K562 (cell line): Measurements from ENCODE around the gene TMCC2. TPM values are rescaled to one million over a fixed set of nuclear protein-coding genes. Genes with fewer than 3 reads are reported as not detected.

Experiments used
- CHCHD3 ChIP-seq: fragments of 250-450 bp; sonication (Bioruptor Pico); IDR thresholded peaks from 2 replicates; pipeline ENCODE4 v2.1.2; 2022; ENCODE audit warnings: mild to moderate bottlenecking
- ELK1 ChIP-seq: sonication (generic); formaldehyde crosslinking; IDR thresholded peaks from 2 replicates; pipeline ENCODE4 v1.8.1; 2022; ENCODE audit warnings: missing genetic modification reagents
- GTF2B ChIP-seq: IDR thresholded peaks from 2 replicates; pipeline ENCODE4 v1.6.1; 2011; ENCODE audit not compliant: insufficient read length; ENCODE audit errors: extremely low read depth
- HMG20A ChIP-seq: fragments of 450-650 bp; formaldehyde crosslinking; conservative IDR thresholded peaks from 2 replicates; pipeline ENCODE4 v1.4.0; 2020; ENCODE audit warnings: mild to moderate bottlenecking, mixed read lengths
- HNRNPK ChIP-seq: fragments of 200-400 bp; formaldehyde crosslinking; IDR thresholded peaks from one replicate; pipeline ENCODE4 v1.6.1; 2018; ENCODE audit warnings: mild to moderate bottlenecking, low read depth, low read length; ENCODE audit not compliant: poor library complexity, severe bottlenecking
- HNRNPUL1 ChIP-seq: fragments of 200-400 bp; formaldehyde crosslinking; IDR thresholded peaks from 2 replicates; pipeline ENCODE4 v1.6.1; 2017; ENCODE audit warnings: low read length
- L3MBTL2 ChIP-seq: fragments of 450-650 bp; IDR thresholded peaks from 2 replicates; pipeline ENCODE4 v1.6.1; 2016; ENCODE audit warnings: mild to moderate bottlenecking, moderate library complexity
- NCOA6 ChIP-seq: fragments of 450-650 bp; IDR thresholded peaks from 2 replicates; pipeline ENCODE4 v1.6.1; 2017; ENCODE audit warnings: mild to moderate bottlenecking
- NFE2L1 ChIP-seq: fragments of 450-650 bp; IDR thresholded peaks from 2 replicates; pipeline ENCODE4 v1.6.1; 2016; ENCODE audit warnings: missing genetic modification characterization, low read depth, mild to moderate bottlenecking, missing compliant biosample characterization, moderate library complexity, borderline replicate concordance
- NFIC ChIP-seq: fragments of 450-650 bp; IDR thresholded peaks from 2 replicates; pipeline ENCODE4 v1.6.1; 2017; ENCODE audit warnings: mild to moderate bottlenecking, inconsistent platforms
- PHTF2 ChIP-seq: fragments of 250-450 bp; sonication (Bioruptor Pico); IDR thresholded peaks from 2 replicates; pipeline ENCODE4 v1.5.0; 2021; ENCODE audit warnings: mild to moderate bottlenecking
- PREB ChIP-seq: sonication (generic); formaldehyde crosslinking; IDR thresholded peaks from 2 replicates; pipeline ENCODE4 v1.8.1; 2023; ENCODE audit warnings: mild to moderate bottlenecking, missing genetic modification reagents
- RHOXF2B ChIP-seq: fragments of 250-450 bp; sonication (Bioruptor Pico); conservative IDR thresholded peaks from 2 replicates; pipeline ENCODE4 v1.5.1; 2021
- RNF2 ChIP-seq: sonication (generic); IDR thresholded peaks from 2 replicates; pipeline ENCODE4 v1.6.1; 2016
- SMARCA4 ChIP-seq: fragments of 450-650 bp; IDR thresholded peaks from 2 replicates; pipeline ENCODE4 v1.6.1; 2016
- STAG1 ChIP-seq: sonication (generic); formaldehyde crosslinking; IDR thresholded peaks from 2 replicates; pipeline ENCODE4 v1.5.0; 2020; ENCODE audit warnings: missing genetic modification reagents, borderline replicate concordance
- STAT6 ChIP-seq: sonication (generic); formaldehyde crosslinking; IDR thresholded peaks from 2 replicates; pipeline ENCODE4 v1.8.1; 2023; ENCODE audit warnings: mild to moderate bottlenecking, missing genetic modification reagents
- ZBTB49 ChIP-seq: sonication (generic); formaldehyde crosslinking; IDR thresholded peaks from 2 replicates; pipeline ENCODE4 v1.8.0; 2022; ENCODE audit warnings: missing genetic modification reagents, mild to moderate bottlenecking, borderline replicate concordance
- ZNF143 ChIP-seq: sonication (generic); formaldehyde crosslinking; IDR thresholded peaks from 2 replicates; pipeline ENCODE4 v1.9.0; 2022; ENCODE audit warnings: mild to moderate bottlenecking, missing genetic modification reagents
- ZNF232 ChIP-seq: sonication (generic); formaldehyde crosslinking; IDR thresholded peaks from 2 replicates; pipeline ENCODE4 v1.8.0; 2022; ENCODE audit warnings: mild to moderate bottlenecking, missing genetic modification reagents
- ZNF274 ChIP-seq: IDR thresholded peaks from 2 replicates; pipeline ENCODE4 v1.6.1; 2011; ENCODE audit warnings: low read depth, mild to moderate bottlenecking, low read length, moderate library complexity, borderline replicate concordance
- ZNF41 ChIP-seq: fragments of 250-450 bp; sonication (Bioruptor Pico); conservative IDR thresholded peaks from 2 replicates; pipeline ENCODE4 v1.4.0; 2020; ENCODE audit warnings: mild to moderate bottlenecking
- ZNF785 ChIP-seq: fragments of 250-450 bp; sonication (Bioruptor Pico); IDR thresholded peaks from 2 replicates; pipeline ENCODE4 v1.4.0; 2020; ENCODE audit warnings: mild to moderate bottlenecking
- polyA plus RNA-seq, 8 experiments: library from polyadenylated mRNA; depleted of rRNA in 4 of 8; stranded (reverse) in 5 of 8; unstranded in 3 of 8; fragments of >200 nt; fragmentation: Nextera tagmentation in 2 of 8; fragmentation: Illumina TruSeq in 1 of 8; extraction: Ambion mirVana in 2 of 8; extraction: Trizol in 1 of 8; gene quantifications; 2 replicates each; pipeline versions ENCODE4 v1.2.1 to v1.2.3, GENCODE V29; 2011 to 2014; ENCODE audit warnings: inconsistent platforms in 1 of 8, missing spikeins in 1 of 8
- total RNA-seq, 7 experiments: library from RNA; depleted of rRNA in 6 of 7; stranded (reverse); fragments of >200 nt in 6 of 7; fragmentation: Illumina TruSeq in 2 of 7; extraction: Trizol in 2 of 7; gene quantifications; 2 replicates each; pipeline versions ENCODE4 v1.2.1 to v1.2.3, GENCODE V29; 2011 to 2021; ENCODE audit warnings: low replicate concordance in 1 of 7

Gene TMCC2
- total and polyA plus RNA-seq, 9 of the 15 experiments (the other 6 are each of a cell fraction or from before 2014, with no cell fraction given), result 0.06 to 1.8 (median 0.98) TPM

- TF ChIP-seq STAG1 (CRISPR knock-in tag), result no peak
- no peak for TF ChIP-seq STAT6 (CRISPR knock-in tag)
- no peak for TF ChIP-seq ELK1 (CRISPR knock-in tag)
- no peak for TF ChIP-seq NCOA6
- TF ChIP-seq SMARCA4, result peak; percentile 51; the same call in 1 of the 2 replicates
- no peak for TF ChIP-seq HMG20A (CRISPR knock-in tag)
- TF ChIP-seq NFIC, result peak; percentile 37
- TF ChIP-seq ZBTB49 (CRISPR knock-in tag), result no peak
- no peak for TF ChIP-seq ZNF143 (CRISPR knock-in tag)
- TF ChIP-seq RNF2, result peak; percentile 87; the same call in 1 of the 2 replicates
- no peak for TF ChIP-seq ZNF232 (CRISPR knock-in tag)
- TF ChIP-seq HNRNPK, result no peak
- no peak for TF ChIP-seq ZNF41 (CRISPR knock-in tag)
- TF ChIP-seq GTF2B, result no peak
- no peak for TF ChIP-seq ZNF274
- no peak for TF ChIP-seq NFE2L1 (tag)
- no peak for TF ChIP-seq ZNF785
- TF ChIP-seq CHCHD3, result no peak
- no peak for TF ChIP-seq PREB (CRISPR knock-in tag)
- TF ChIP-seq PHTF2 (CRISPR knock-in tag), result no peak
- TF ChIP-seq HNRNPUL1, result no peak
- no peak for TF ChIP-seq RHOXF2B
- no peak for TF ChIP-seq L3MBTL2
Observed at GRCh38 chr1:205267306-205267902, 39.7 kb downstream of the TMCC2 start (continued).
